K562 (cell line): ENCODE data around the gene WDR19. TPM values are rescaled to one million over a fixed set of nuclear protein-coding genes. Genes with fewer than 3 reads are reported as not detected.

ENCODE experiments used
- ATAC-seq: fragments of 200-7000 bp; cut with Tn5 transposase; 3 replicates; pipeline ENCODE4 v1.9.1; 2020; ENCODE audit warnings: moderate library complexity
- BruUV-seq: library from RNA; stranded (reverse); fragments of 400-500 nt; replicated peaks from 2 replicates; lab custom pipeline; 2021; lab: Mats Ljungman, UMichigan
- CTCF ChIA-PET: fragments of 300-600 bp; formaldehyde crosslinking; extraction: SDS; loops from one replicate; lab custom pipeline; 2021; ENCODE audit warnings: low intra/inter-chr PET ratio; lab: Yijun Ruan, JAX
- POLR2A ChIA-PET: fragments of 300-600, 350-650 bp; sonication (Branson Sonifier 250); formaldehyde crosslinking; extraction: SDS; loops from one replicate; lab custom pipeline; 2021; ENCODE audit warnings: antibody characterized with exemption, inconsistent platforms; lab: Yijun Ruan, JAX
- DNase-seq, 4 experiments: peaks; one replicate each; pipeline versions ENCODE4 v3.0.0 to v3.0.0-alpha.2; 2011 to 2018; ENCODE audit warnings: low spot score in 3 of 4, mixed read lengths in 3 of 4; ENCODE audit errors: extremely low read depth in 1 of 4
- FAIRE-seq: peaks from 2 replicates; lab custom pipeline; 2011; peaks lifted over from hg19 to GRCh38; lab: Jason Lieb, UNC
- H2AFZ ChIP-seq: 2 replicates; pipeline ENCODE4 v1.6.0; 2011; ENCODE audit warnings: low read depth, low read length, control low read depth, inconsistent platforms
- H3K27ac ChIP-seq: fragments of 200-600 bp; 3 replicates; pipeline ENCODE4 v1.8.0; 2011; ENCODE audit warnings: low read depth, mild to moderate bottlenecking, control low read depth, inconsistent platforms, low read length, moderate library complexity, mixed read lengths; ENCODE audit errors: extremely low read depth
- H3K27me3 ChIP-seq, 2 experiments: fragments of 300-600 bp in 1 of 2; 2 replicates in 1 of 2; 3 replicates in 1 of 2; pipeline versions ENCODE4 v1.6.0 to v1.8.0; 2011; ENCODE audit warnings: inconsistent platforms in 2 of 2, low read length in 2 of 2, mild to moderate bottlenecking in 1 of 2, mixed read lengths in 1 of 2, moderate library complexity in 1 of 2; ENCODE audit not compliant: control insufficient read depth in 2 of 2, insufficient read depth in 2 of 2
- H3K36me3 ChIP-seq: fragments of 300-600 bp; 3 replicates; pipeline ENCODE4 v1.8.0; 2011; ENCODE audit warnings: mild to moderate bottlenecking, low read length, inconsistent platforms; ENCODE audit not compliant: control insufficient read depth, insufficient read depth
- H3K4me1 ChIP-seq, 2 experiments: fragments of 200-600 bp in 1 of 2; replicated peaks in 1 of 2; 2 replicates in 1 of 2; 3 replicates in 1 of 2; pipeline versions ENCODE4 v1.5.1 to v1.8.0; 2011; ENCODE audit warnings: inconsistent platforms in 2 of 2, low read length in 2 of 2, mild to moderate bottlenecking in 1 of 2, mixed read lengths in 1 of 2, moderate library complexity in 1 of 2; ENCODE audit not compliant: control insufficient read depth in 2 of 2, insufficient read depth in 2 of 2
- H3K4me2 ChIP-seq: 2 replicates; pipeline ENCODE4 v1.6.1; 2011; ENCODE audit warnings: low read length, control low read depth, inconsistent platforms, mixed read lengths; ENCODE audit not compliant: insufficient read depth
- H3K4me3 ChIP-seq: fragments of 200-600 bp; sonication (generic), shearing (Covaris generic); 2 replicates; pipeline ENCODE4 v1.5.1; 2016; ENCODE audit warnings: control low read depth, inconsistent platforms
- H3K79me2 ChIP-seq: fragments of 200-600 bp; 3 replicates; pipeline ENCODE4 v1.8.0; 2011; ENCODE audit warnings: low read length, inconsistent platforms; ENCODE audit not compliant: control insufficient read depth, insufficient read depth
- H3K9ac ChIP-seq, 2 experiments: 2 replicates each; pipeline versions ENCODE4 v1.6.0 to v1.6.1; 2011; ENCODE audit warnings: low read depth in 2 of 2, low read length in 2 of 2, control low read depth in 1 of 2, inconsistent platforms in 1 of 2, mild to moderate bottlenecking in 1 of 2, mixed read lengths in 1 of 2; ENCODE audit not compliant: insufficient read depth in 1 of 2
- H3K9me1 ChIP-seq: one replicate; pipeline ENCODE4 v1.6.0; 2011; ENCODE audit warnings: inconsistent platforms, mild to moderate bottlenecking, low read length, moderate library complexity; ENCODE audit not compliant: control insufficient read depth, insufficient read depth
- H3K9me3 ChIP-seq: replicated peaks from 2 replicates; pipeline ENCODE4 v1.5.1; 2011; ENCODE audit warnings: low read depth, low read length, inconsistent platforms; ENCODE audit not compliant: control insufficient read depth, insufficient read depth
- H4K20me1 ChIP-seq: replicated peaks from 2 replicates; pipeline ENCODE4 v1.6.1; 2011; ENCODE audit warnings: low read length, inconsistent platforms, mixed read lengths; ENCODE audit not compliant: control insufficient read depth, insufficient read depth
- MNT ChIP-seq, 2 experiments: fragments of 450-650 bp; conservative IDR thresholded peaks; 2 replicates each; pipeline ENCODE4 v1.6.1; 2017; ENCODE audit warnings: mild to moderate bottlenecking in 2 of 2, moderate library complexity in 2 of 2
- NR2C1 ChIP-seq, 2 experiments: fragments of 450-650 bp; IDR thresholded peaks; 2 replicates each; pipeline ENCODE4 v1.6.1; 2017; ENCODE audit warnings: mild to moderate bottlenecking in 2 of 2, antibody characterized with exemption in 1 of 2, inconsistent platforms in 1 of 2, missing compliant biosample characterization in 1 of 2, missing genetic modification characterization in 1 of 2
- ZBTB40 ChIP-seq, 2 experiments: fragments of 450-650 bp in 1 of 2; sonication (generic) in 1 of 2; formaldehyde crosslinking in 1 of 2; IDR thresholded peaks; 2 replicates each; pipeline versions ENCODE4 v1.7.1 to v1.9.0; 2016 to 2022; ENCODE audit warnings: inconsistent platforms in 1 of 2, mild to moderate bottlenecking in 1 of 2, missing genetic modification reagents in 1 of 2
- WGBS: fragments of 100-300 bp; shearing (Covaris generic); methylation state at CpG from one replicate; pipeline ENCODE4 v1.1.6; 2016; ENCODE audit warnings: low coverage, mixed read lengths; ENCODE audit not compliant: insufficient coverage; ENCODE audit errors: missing lambda C conversion rate; 5-methylcytosine and 5-hydroxymethylcytosine counted together
- in situ Hi-C: fragments of 300-500 bp; cut with MboI; formaldehyde crosslinking; loops from 4 replicates; pipeline ENCODE4 v1.15.0; 2018; ENCODE audit warnings: inconsistent platforms, mixed read lengths
- intact Hi-C: fragments of 100-400 bp; cut with micrococcal nuclease; formaldehyde crosslinking; loops from 2 replicates; pipeline ENCODE4 v1.14.2; 2022
- polyA plus RNA-seq, 8 experiments: library from polyadenylated mRNA; depleted of rRNA in 4 of 8; stranded (reverse) in 5 of 8; unstranded in 3 of 8; fragments of >200 nt; fragmentation: Nextera tagmentation in 2 of 8; fragmentation: Illumina TruSeq in 1 of 8; extraction: Ambion mirVana in 2 of 8; extraction: Trizol in 1 of 8; gene quantifications; 2 replicates each; pipeline versions ENCODE4 v1.2.1 to v1.2.3, GENCODE V29; 2011 to 2014; ENCODE audit warnings: inconsistent platforms in 1 of 8, missing spikeins in 1 of 8
- total RNA-seq, 7 experiments: library from RNA; depleted of rRNA in 6 of 7; stranded (reverse); fragments of >200 nt in 6 of 7; fragmentation: Illumina TruSeq in 2 of 7; extraction: Trizol in 2 of 7; gene quantifications; 2 replicates each; pipeline versions ENCODE4 v1.2.1 to v1.2.3, GENCODE V29; 2011 to 2021; ENCODE audit warnings: low replicate concordance in 1 of 7

WDR19 gene
- total and polyA plus RNA-seq, 9 of the 15 experiments (the other 6 are each of a cell fraction or from before 2014, with no cell fraction given): 6.8 to 37.6 (median 11.2) TPM

GRCh38 chr4:39181905-39182638, at the start of gene WDR19 (continued):
- TF ChIP-seq MNT (conservative IDR thresholded peaks at IDR 0.05): peak; percentile 84 to 91

- no peaks in the 10 kb centered on the region for H3K9me1 ChIP-seq
- no peak for FAIRE-seq
- TF ChIP-seq NR2C1 (IDR thresholded peaks at IDR 0.05) (no peak), NR2C1 (tag; IDR thresholded peaks at IDR 0.05) (no peak), ZBTB40 (IDR thresholded peaks at IDR 0.05) (peak; percentile 91), ZBTB40 (CRISPR knock-in tag; IDR thresholded peaks at IDR 0.05) (peak; percentile 86)
- ATAC-seq: no peak
- H3K27ac ChIP-seq: no peak overlapping the region
- intact Hi-C loops (loop anchor here (2.0 to 10.0 kb wide), 2 partner anchors 89 to 1069 kb away; no protein-coding TSS in a partner anchor), in situ Hi-C loops (loop anchor here (25.0 kb wide), 1 partner anchor 1071 kb away; no protein-coding TSS in a partner anchor)
- H3K4me2 ChIP-seq: no peak overlapping the region
- ChIA-PET CTCF (interaction anchor here (1.2 kb wide), 2 partner anchors 374 to 866 kb away, joined by 3 to 4 read pairs; no protein-coding TSS in a partner anchor), POLR2A (interaction anchor here (0.9 to 1.7 kb wide), 3 partner anchors 11 to 48 kb away, joined by 3 to 4 read pairs (median 4); no protein-coding TSS in a partner anchor)
- no peaks in the 10 kb centered on the region for H3K9me3 ChIP-seq
- no peak overlapping the region for H3K4me3 ChIP-seq
- H3K9ac ChIP-seq: no peak overlapping the region
- H3K79me2 ChIP-seq: no peaks in the 10 kb centered on the region
- 60% methylated on average over 3 of the region's 3 CpGs for WGBS
- BruUV-seq: no TSS peak
- H3K4me1 ChIP-seq: peaks cover 0 to 2% of the 10 kb centered on the region in 2 experiments; a peak in 1 of 5 replicates
- DNase-seq: no peak
- H3K36me3 ChIP-seq: no peaks in the 10 kb centered on the region
- no peaks in the 10 kb centered on the region for H4K20me1 ChIP-seq
- H3K27me3 ChIP-seq: no peaks in the 10 kb centered on the region
- no peak overlapping the region for H2AFZ ChIP-seq
These were observed 48.7 kb upstream of the WDR19 start for GRCh38 chr4:39133623-39134022.
